BE2C (cell line): Measurements from ENCODE around the gene TMPRSS5. TPM values are rescaled to one million over a fixed set of nuclear protein-coding genes. Genes with fewer than 3 reads are reported as not detected.

ENCODE experiments used
- DNase-seq: peaks from one replicate; pipeline ENCODE4 v3.0.0-alpha.2; 2020
- H3K27me3 ChIP-seq: fragments of 250-450 bp; sonication (Bioruptor Pico); 2 replicates; pipeline ENCODE4 v1.5.1; 2020; ENCODE audit warnings: mild to moderate bottlenecking
- H3K36me3 ChIP-seq: fragments of 250-450 bp; sonication (Bioruptor Pico); 2 replicates; pipeline ENCODE4 v1.5.1; 2020; ENCODE audit warnings: mild to moderate bottlenecking
- H3K4me1 ChIP-seq: fragments of 250-450 bp; sonication (Bioruptor Pico); 2 replicates; pipeline ENCODE4 v1.5.1; 2020
- H3K4me3 ChIP-seq: 2 replicates; pipeline ENCODE4 v1.5.1; 2011; ENCODE audit warnings: low read depth, low read length
- H3K9me3 ChIP-seq: fragments of 250-450 bp; sonication (Bioruptor Pico); 2 replicates; pipeline ENCODE4 v1.5.1; 2020
- CTCF ChIP-seq: IDR thresholded peaks from 2 replicates; pipeline ENCODE4 v1.5.1; 2012; ENCODE audit warnings: mild to moderate bottlenecking, low read depth, low read length
- polyA plus RNA-seq: library from polyadenylated mRNA; unstranded; fragments of >200 nt; gene quantifications from one replicate; pipeline ENCODE4 v1.2.1, GENCODE V29; 2012; ENCODE audit warnings: low read depth, missing spikeins; ENCODE audit not compliant: insufficient read length, insufficient read depth

TMPRSS5 gene
- polyA plus RNA-seq, result 1.5 TPM

GRCh38 chr11:113705871-113706655 lies at the start of gene TMPRSS5:
TSS of gene TMPRSS5 (minus strand) at chr11:113706308. CDS start at chr11:113706224, 84 bp downstream.
- Histone ChIP-seq H3K9me3 (no peaks in the 10 kb centered on the region), H3K27me3 (no peaks in the 10 kb centered on the region), H3K4me1 (peaks cover 5% of the 10 kb centered on the region; the same call in 1 of the 2 replicates), H3K36me3 (no peaks in the 10 kb centered on the region), H3K4me3 (no peak within 1 kb of the TSS)
- no peak for TF ChIP-seq CTCF
- no peak for DNase-seq

- Histone ChIP-seq H3K4me1 (no peaks in the 10 kb centered on the region), H3K4me3 (no peak overlapping the region), H3K9me3 (no peaks in the 10 kb centered on the region), H3K36me3 (peaks cover 52% of the 10 kb centered on the region), H3K27me3 (no peaks in the 10 kb centered on the region)
- DNase-seq, result no peak
- no peak for TF ChIP-seq CTCF
Observed at GRCh38 chr11:113752932-113753331, 46.8 kb upstream of the TMPRSS5 start.

GRCh38 chr11:113736323-113736722 lies 30.2 kb upstream of the TMPRSS5 start:
- H3K9me3 ChIP-seq, result no peaks in the 10 kb centered on the region
- no peak for DNase-seq
- H3K36me3 ChIP-seq, result peaks cover 57% of the 10 kb centered on the region
- no peaks in the 10 kb centered on the region for H3K27me3 ChIP-seq
- no peak overlapping the region for H3K4me3 ChIP-seq
- H3K4me1 ChIP-seq, result peaks cover 17% of the 10 kb centered on the region
- no peak for TF ChIP-seq CTCF

GRCh38 chr11:113732092-113732491 lies 26.0 kb upstream of the TMPRSS5 start:
- Histone ChIP-seq H3K4me1 (peaks cover 15% of the 10 kb centered on the region), H3K27me3 (no peaks in the 10 kb centered on the region), H3K9me3 (no peaks in the 10 kb centered on the region), H3K36me3 (peaks cover 26% of the 10 kb centered on the region), H3K4me3 (no peak overlapping the region)
- TF ChIP-seq CTCF, result no peak
- DNase-seq, result no peak

- DNase-seq, result peak; percentile 70
- Histone ChIP-seq H3K27me3 (no peaks in the 10 kb centered on the region), H3K4me1 (peaks cover 15% of the 10 kb centered on the region), H3K36me3 (peaks cover 17% of the 10 kb centered on the region), H3K4me3 (no peak overlapping the region), H3K9me3 (no peaks in the 10 kb centered on the region)
- peak; percentile 89 for TF ChIP-seq CTCF
Observed at GRCh38 chr11:113730887-113731726, 25.0 kb upstream of the TMPRSS5 start.
